HCT116 (cell line): ENCODE results near the gene SEC14L1. TPM values are rescaled to one million over a fixed set of nuclear protein-coding genes. Genes with fewer than 3 reads are reported as not detected.

ENCODE experiments used
- ATAC-seq: fragments of 200-7000 bp; cut with Tn5 transposase; 2 replicates; pipeline ENCODE4 v1.9.1; 2020; ENCODE audit warnings: mild to moderate bottlenecking, moderate library complexity
- BruUV-seq: library from RNA; stranded (reverse); fragments of 400-500 nt; replicated peaks from 2 replicates; lab custom pipeline; 2021; lab: Mats Ljungman, UMichigan
- CTCF ChIA-PET: fragments of 300-600 bp; sonication (Branson Sonifier 250); formaldehyde crosslinking; loops from one replicate; lab custom pipeline; 2021; ENCODE audit warnings: antibody characterized with exemption; lab: Charles Lee
- POLR2A ChIA-PET: fragments of 300-600, 350-600 bp; sonication (Branson Sonifier 250); formaldehyde crosslinking; loops from one replicate; lab custom pipeline; 2021; ENCODE audit warnings: antibody characterized with exemption; lab: Charles Lee
- RAD21 ChIA-PET, 2 experiments: fragments of 300-600 bp; sonication (Branson Sonifier 250); formaldehyde crosslinking; loops; one replicate each; lab custom pipeline; 2023; ENCODE audit warnings: low total read pairs in 2 of 2; ENCODE audit not compliant: uncharacterized antibody in 2 of 2, unreplicated experiment in 2 of 2, low non-redundant PET in 1 of 2; lab: Charles Lee
- DNase-seq: peaks from one replicate; pipeline ENCODE4 v3.0.0-alpha.2; 2010; ENCODE audit warnings: low read depth, low spot score
- H2AFZ ChIP-seq: fragments of 200-600 bp; shearing (Covaris generic), sonication (generic); 2 replicates; pipeline ENCODE4 v1.6.1; 2017; ENCODE audit warnings: low read depth, mixed run types, mixed read lengths, antibody characterized with exemption, low read length; ENCODE audit not compliant: poor library complexity, severe bottlenecking
- H3K27ac ChIP-seq: 2 replicates; pipeline ENCODE4 v1.5.1; 2012; ENCODE audit warnings: low read depth, low read length
- H3K27me3 ChIP-seq: fragments of 200-600 bp; sonication (generic); 2 replicates; pipeline ENCODE4 v1.6.1; 2016; ENCODE audit warnings: mixed run types, low read length, mixed read lengths; ENCODE audit not compliant: insufficient read depth
- H3K36me3 ChIP-seq, 2 experiments: fragments of 200-500 bp in 1 of 2; fragments of 200-600 bp in 1 of 2; sonication (Bioruptor generic) in 1 of 2; sonication (generic) in 1 of 2; 2 replicates each; pipeline versions ENCODE4 v1.5.1 to v1.6.1; 2014 to 2016; ENCODE audit warnings: low read length in 2 of 2, inconsistent platforms in 1 of 2, mixed read lengths in 1 of 2, mixed run types in 1 of 2; ENCODE audit not compliant: insufficient read depth in 2 of 2, control insufficient read depth in 1 of 2
- H3K4me1 ChIP-seq, 2 experiments: fragments of 200-600 bp in 1 of 2; sonication (generic) in 1 of 2; 2 replicates each; pipeline versions ENCODE4 v1.5.1 to v1.6.1; 2012 to 2017; ENCODE audit warnings: low read length in 2 of 2, inconsistent platforms in 1 of 2, mild to moderate bottlenecking in 1 of 2, mixed read lengths in 1 of 2, mixed run types in 1 of 2, moderate library complexity in 1 of 2; ENCODE audit not compliant: insufficient read depth in 2 of 2, control insufficient read depth in 1 of 2
- H3K4me2 ChIP-seq: fragments of 200-600 bp; sonication (generic); 2 replicates; pipeline ENCODE4 v1.6.1; 2017; ENCODE audit warnings: mixed run types, low read length, mixed read lengths
- H3K4me3 ChIP-seq, 2 experiments: fragments of 200-600 bp in 1 of 2; sonication (generic) in 1 of 2; replicated peaks in 1 of 2; 2 replicates each; pipeline ENCODE4 v1.5.1; 2011 to 2016; ENCODE audit warnings: low read length in 2 of 2, control low read depth in 1 of 2, low read depth in 1 of 2, mild to moderate bottlenecking in 1 of 2, mixed read lengths in 1 of 2, mixed run types in 1 of 2
- H3K79me2 ChIP-seq: fragments of 200-600 bp; sonication (generic); 2 replicates; pipeline ENCODE4 v1.6.1; 2017; ENCODE audit warnings: mild to moderate bottlenecking, mixed run types, low read length, moderate library complexity, mixed read lengths; ENCODE audit not compliant: insufficient read depth
- H3K9ac ChIP-seq: fragments of 200-600 bp; sonication (generic); 2 replicates; pipeline ENCODE4 v1.6.1; 2016; ENCODE audit warnings: low read length, mixed read lengths
- H3K9me2 ChIP-seq: fragments of 200-600 bp; sonication (generic), shearing (Covaris generic); 2 replicates; pipeline ENCODE4 v1.6.1; 2017; ENCODE audit warnings: mixed run types, mild to moderate bottlenecking, moderate library complexity; ENCODE audit not compliant: insufficient read depth
- H3K9me3 ChIP-seq, 2 experiments: fragments of 200-500 bp in 1 of 2; fragments of 200-600 bp in 1 of 2; sonication (Bioruptor generic) in 1 of 2; sonication (generic) in 1 of 2; 2 replicates each; pipeline ENCODE4 v1.6.1; 2014 to 2017; ENCODE audit warnings: low read length in 2 of 2, mixed read lengths in 2 of 2, inconsistent platforms in 1 of 2, low read depth in 1 of 2, mild to moderate bottlenecking in 1 of 2, mixed run types in 1 of 2, moderate library complexity in 1 of 2; ENCODE audit not compliant: control insufficient read depth in 1 of 2, insufficient read depth in 1 of 2
- H4K20me1 ChIP-seq: fragments of 200-600 bp; sonication (generic), shearing (Covaris generic); 2 replicates; pipeline ENCODE4 v1.6.1; 2017; ENCODE audit warnings: mixed run types, mild to moderate bottlenecking, moderate library complexity; ENCODE audit not compliant: insufficient read depth
- EZH2 ChIP-seq: fragments of 200-600 bp; sonication (generic); IDR thresholded peaks from 2 replicates; pipeline ENCODE4 v1.6.1; 2017; ENCODE audit warnings: antibody characterized with exemption, mixed run types
- JUND ChIP-seq: IDR thresholded peaks from 2 replicates; pipeline ENCODE4 v1.6.1; 2012
- RAD21 ChIP-seq: IDR thresholded peaks from 2 replicates; pipeline ENCODE4 v1.6.1; 2012; ENCODE audit warnings: low read depth, mild to moderate bottlenecking
- SP1 ChIP-seq: IDR thresholded peaks from 2 replicates; pipeline ENCODE4 v1.6.1; 2012; ENCODE audit warnings: low read depth
- YY1 ChIP-seq: IDR thresholded peaks from 2 replicates; pipeline ENCODE4 v1.6.1; 2011; ENCODE audit warnings: low read length, low read depth, moderate library complexity, mild to moderate bottlenecking; ENCODE audit not compliant: insufficient replicate concordance; ENCODE audit errors: extremely low read depth
- intact Hi-C: fragments of 100-400 bp; cut with micrococcal nuclease; formaldehyde crosslinking; loops from 2 replicates; pipeline ENCODE4 v1.10.0; 2022
- total RNA-seq: library from RNA; stranded (reverse); gene quantifications from one replicate; pipeline ENCODE4 v1.2.1, GENCODE V29; 2021; ENCODE audit not compliant: unreplicated experiment
- TF ChIP-seq, protein P1 (sequence below): IDR thresholded peaks from 2 replicates; pipeline ENCODE4 v1.6.1; 2012

Gene SEC14L1
- total RNA-seq, 1 experiment from 2014 or later = 59.7 TPM

GRCh38 chr17:77116371-77116860, 24.4 kb upstream of the SEC14L1 start:
- Histone ChIP-seq H3K9ac (no peak overlapping the region), H4K20me1 (no peaks in the 10 kb centered on the region), H3K9me2 (no peaks in the 10 kb centered on the region), H3K27ac (no peak overlapping the region), H3K4me1 (peaks cover 0 to 11% of the 10 kb centered on the region in 2 experiments; a peak in 2 of 4 replicates), H3K36me3 (no peaks in the 10 kb centered on the region), H3K9me3 (no peaks in the 10 kb centered on the region), H3K27me3 (no peaks in the 10 kb centered on the region), H2AFZ (no peak overlapping the region), H3K4me3 (no peak overlapping the region), H3K79me2 (no peaks in the 10 kb centered on the region), H3K4me2 (no peak overlapping the region)
- ChIA-PET POLR2A (no interaction called here), CTCF (no interaction called here), RAD21 (no interaction called here)
- BruUV-seq = no TSS peak
- intact Hi-C loops = no loop called here
- TF ChIP-seq EZH2 = no peak
- TF ChIP-seq YY1 = no peak
- TF ChIP-seq RAD21 = no peak
- TF ChIP-seq SP1 = no peak
- DNase-seq (no peak), ATAC-seq (no peak)

- ChIA-PET POLR2A (interaction anchor here (1.3 kb wide), 1 partner anchor 29 kb away, joined by 3 read pairs; no protein-coding TSS in a partner anchor), CTCF (interaction anchor here (1.3 kb wide), 1 partner anchor 29 kb away, joined by 4 read pairs; no protein-coding TSS in a partner anchor)
- no peaks in the 10 kb centered on the region for H4K20me1 ChIP-seq
- H3K27me3 ChIP-seq = no peaks in the 10 kb centered on the region
- no TSS peak for BruUV-seq
- no peaks in the 10 kb centered on the region for H3K36me3 ChIP-seq
- H2AFZ ChIP-seq = no peak overlapping the region
- H3K4me3 ChIP-seq = no peak overlapping the region
- no peak for DNase-seq
- no peaks in the 10 kb centered on the region for H3K9me2 ChIP-seq
- intact Hi-C loops = no loop called here
- H3K9me3 ChIP-seq = no peaks in the 10 kb centered on the region
- no peak for ATAC-seq
- TF ChIP-seq, protein P1, sequence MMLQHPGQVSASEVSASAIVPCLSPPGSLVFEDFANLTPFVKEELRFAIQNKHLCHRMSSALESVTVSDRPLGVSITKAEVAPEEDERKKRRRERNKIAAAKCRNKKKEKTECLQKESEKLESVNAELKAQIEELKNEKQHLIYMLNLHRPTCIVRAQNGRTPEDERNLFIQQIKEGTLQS = no peak
- TF ChIP-seq YY1 (no peak), JUND (no peak)
- TF ChIP-seq, all 23 proteins: peak for 0
- Histone ChIP-seq H3K79me2 (no peaks in the 10 kb centered on the region), H3K4me1 (peaks cover 10 to 21% of the 10 kb centered on the region in 2 experiments), H3K9ac (no peak overlapping the region), H3K27ac (no peak overlapping the region), H3K4me2 (no peak overlapping the region)
- RAD21 ChIA-PET = no interaction called here
Measured at GRCh38 chr17:77117415-77117814, 23.4 kb upstream of the SEC14L1 start.
